Gastroesophageal sphincter (tissue), 3 donors: ENCODE results near the gene SCIN.

ENCODE experiments used
- POLR2A ChIP-seq, 2 donors: fragments of 450-650 bp; IDR thresholded peaks; one replicate each; pipeline ENCODE4 v1.6.1; 2017; ENCODE audit warnings: antibody characterized with exemption in 2 of 2, mild to moderate bottlenecking in 2 of 2, moderate library complexity in 1 of 2
- POLR2AphosphoS5 ChIP-seq: sonication (generic); formaldehyde crosslinking; IDR thresholded peaks from one replicate; pipeline ENCODE4 v1.6.1; 2017; ENCODE audit warnings: antibody characterized with exemption
- TF ChIP-seq, protein P1 (sequence below), 4 experiments: fragments of 200-600 bp in 2 of 4; fragments of 450-650 bp in 2 of 4; sonication (generic) in 1 of 4; IDR thresholded peaks; one replicate each; pipeline ENCODE4 v1.5.1; 2017 to 2019; ENCODE audit warnings: antibody characterized with exemption in 4 of 4, mild to moderate bottlenecking in 2 of 4, moderate library complexity in 2 of 4

DNA sequence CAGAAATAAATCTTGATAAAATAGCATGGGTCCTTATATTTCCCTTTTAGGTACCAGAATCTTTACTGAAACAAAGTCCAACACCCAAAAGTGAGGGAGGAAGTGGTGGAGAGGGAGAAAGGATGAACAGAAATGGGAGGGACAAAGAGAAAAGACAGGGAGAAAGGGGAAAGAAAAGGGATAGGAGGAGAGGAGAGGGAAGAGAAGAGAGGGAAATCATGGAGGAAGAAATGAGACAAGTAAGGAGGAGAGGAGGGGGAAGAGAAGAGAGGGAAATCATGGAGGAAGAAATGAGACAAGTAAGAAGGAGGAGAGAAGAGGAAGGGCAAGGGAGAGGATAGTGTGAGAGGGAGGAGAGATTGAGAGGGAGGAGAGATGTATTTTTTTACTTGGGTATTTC lies 66.8 kb downstream of the SCIN start:
- TF ChIP-seq POLR2A (IDR thresholded peaks at IDR 0.05) (no peak), POLR2AphosphoS5 (no peak)
- TF ChIP-seq, protein P1, sequence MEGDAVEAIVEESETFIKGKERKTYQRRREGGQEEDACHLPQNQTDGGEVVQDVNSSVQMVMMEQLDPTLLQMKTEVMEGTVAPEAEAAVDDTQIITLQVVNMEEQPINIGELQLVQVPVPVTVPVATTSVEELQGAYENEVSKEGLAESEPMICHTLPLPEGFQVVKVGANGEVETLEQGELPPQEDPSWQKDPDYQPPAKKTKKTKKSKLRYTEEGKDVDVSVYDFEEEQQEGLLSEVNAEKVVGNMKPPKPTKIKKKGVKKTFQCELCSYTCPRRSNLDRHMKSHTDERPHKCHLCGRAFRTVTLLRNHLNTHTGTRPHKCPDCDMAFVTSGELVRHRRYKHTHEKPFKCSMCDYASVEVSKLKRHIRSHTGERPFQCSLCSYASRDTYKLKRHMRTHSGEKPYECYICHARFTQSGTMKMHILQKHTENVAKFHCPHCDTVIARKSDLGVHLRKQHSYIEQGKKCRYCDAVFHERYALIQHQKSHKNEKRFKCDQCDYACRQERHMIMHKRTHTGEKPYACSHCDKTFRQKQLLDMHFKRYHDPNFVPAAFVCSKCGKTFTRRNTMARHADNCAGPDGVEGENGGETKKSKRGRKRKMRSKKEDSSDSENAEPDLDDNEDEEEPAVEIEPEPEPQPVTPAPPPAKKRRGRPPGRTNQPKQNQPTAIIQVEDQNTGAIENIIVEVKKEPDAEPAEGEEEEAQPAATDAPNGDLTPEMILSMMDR (IDR thresholded peaks at IDR 0.05) = no peak
